PC-3 (cell line): ENCODE data around the gene CMTM4. TPM values are rescaled to one million over a fixed set of nuclear protein-coding genes. Genes with fewer than 3 reads are reported as not detected.

Experiments used
- ATAC-seq: fragments of 200-7000 bp; cut with Tn5 transposase; 2 replicates; pipeline ENCODE4 v1.9.1; 2020; ENCODE audit warnings: mild to moderate bottlenecking, moderate library complexity
- BruUV-seq: library from RNA; stranded (reverse); fragments of 400-500 nt; replicated peaks from 2 replicates; lab custom pipeline; 2021; lab: Mats Ljungman, UMichigan
- CTCF ChIA-PET: fragments of 300-600 bp; sonication (Branson Sonifier 250); formaldehyde crosslinking; loops from one replicate; lab custom pipeline; 2022; ENCODE audit warnings: antibody characterized with exemption; lab: Charles Lee
- POLR2A ChIA-PET: fragments of 300-600 bp; sonication (Branson Sonifier 250); formaldehyde crosslinking; loops from one replicate; lab custom pipeline; 2022; ENCODE audit warnings: antibody characterized with exemption; ENCODE audit not compliant: unreplicated experiment; lab: Charles Lee
- DNase-seq: peaks from one replicate; pipeline ENCODE4 v3.0.0-alpha.2; 2015
- H2AFZ ChIP-seq: fragments of 300-600 bp; sonication (generic); 2 replicates; pipeline ENCODE4 v1.6.0; 2016; ENCODE audit warnings: antibody characterized with exemption, low read length
- H3F3A ChIP-seq: fragments of 300-600 bp; sonication (generic); one replicate; pipeline ENCODE4 v1.6.0; 2017; ENCODE audit warnings: antibody characterized with exemption, low read length, control low read depth, mild to moderate bottlenecking; ENCODE audit not compliant: unreplicated experiment
- H3K27ac ChIP-seq: fragments of 300-600 bp; sonication (generic); 2 replicates; pipeline ENCODE4 v1.5.1; 2016; ENCODE audit warnings: mild to moderate bottlenecking, low read length
- H3K27me3 ChIP-seq: fragments of 300-600 bp; sonication (generic); 2 replicates; pipeline ENCODE4 v1.6.1; 2016; ENCODE audit warnings: low read length, mixed read lengths
- H3K36me3 ChIP-seq: fragments of 300-600 bp; sonication (generic); 2 replicates; pipeline ENCODE4 v1.6.1; 2016; ENCODE audit warnings: low read depth, mixed run types, low read length, mixed read lengths
- H3K4me1 ChIP-seq: fragments of 300-600 bp; sonication (generic); 2 replicates; pipeline ENCODE4 v1.5.1; 2016; ENCODE audit warnings: low read length; ENCODE audit not compliant: insufficient read depth
- H3K4me2 ChIP-seq: fragments of 300-600 bp; sonication (generic); 2 replicates; pipeline ENCODE4 v1.6.0; 2016; ENCODE audit warnings: low read length
- H3K4me3 ChIP-seq: fragments of 300-600 bp; sonication (generic); 2 replicates; pipeline ENCODE4 v1.5.1; 2016; ENCODE audit warnings: mild to moderate bottlenecking, low read length, mixed read lengths
- H3K79me2 ChIP-seq: fragments of 300-600 bp; sonication (generic); 2 replicates; pipeline ENCODE4 v1.6.1; 2017; ENCODE audit warnings: low read length, mixed read lengths
- H3K9ac ChIP-seq: fragments of 300-600 bp; sonication (generic); 2 replicates; pipeline ENCODE4 v1.6.0; 2016; ENCODE audit warnings: mild to moderate bottlenecking, low read length
- H3K9me2 ChIP-seq: fragments of 300-600 bp; sonication (generic); replicated peaks from 2 replicates; pipeline ENCODE4 v1.6.1; 2016; ENCODE audit warnings: mixed run types, low read length, mixed read lengths
- H3K9me3 ChIP-seq: fragments of 300-600 bp; sonication (generic); 2 replicates; pipeline ENCODE4 v1.6.1; 2016; ENCODE audit warnings: low read length, mixed read lengths
- H4K20me1 ChIP-seq: fragments of 300-600 bp; sonication (generic); 2 replicates; pipeline ENCODE4 v1.6.1; 2016; ENCODE audit warnings: low read length, mixed read lengths
- EZH2 ChIP-seq: fragments of 300-600 bp; sonication (generic); IDR thresholded peaks from one replicate; pipeline ENCODE4 v1.6.1; 2017; ENCODE audit warnings: antibody characterized with exemption, mild to moderate bottlenecking, low read length; ENCODE audit not compliant: unreplicated experiment
- EZH2phosphoT487 ChIP-seq: fragments of 300-600 bp; sonication (generic); IDR thresholded peaks from 2 replicates; pipeline ENCODE4 v1.6.1; 2018; ENCODE audit warnings: mild to moderate bottlenecking, antibody characterized with exemption, low read length, borderline replicate concordance
- intact Hi-C: fragments of 100-400 bp; cut with micrococcal nuclease; formaldehyde crosslinking; loops from 2 replicates; pipeline ENCODE4 v1.9.0; 2023
- total RNA-seq: library from RNA; depleted of rRNA; stranded (reverse); fragments of >200 nt; gene quantifications from 2 replicates; pipeline ENCODE4 v1.2.3, GENCODE V29; 2014
- TF ChIP-seq, protein P1 (sequence below): fragments of 300-600 bp; sonication (generic); conservative IDR thresholded peaks from 2 replicates; pipeline ENCODE4 v1.5.1; 2017; ENCODE audit warnings: antibody characterized with exemption, low read depth, mild to moderate bottlenecking, low read length

The CMTM4 gene
- total RNA-seq, 1 experiment from 2014 or later, result 16.9 TPM

DNA sequence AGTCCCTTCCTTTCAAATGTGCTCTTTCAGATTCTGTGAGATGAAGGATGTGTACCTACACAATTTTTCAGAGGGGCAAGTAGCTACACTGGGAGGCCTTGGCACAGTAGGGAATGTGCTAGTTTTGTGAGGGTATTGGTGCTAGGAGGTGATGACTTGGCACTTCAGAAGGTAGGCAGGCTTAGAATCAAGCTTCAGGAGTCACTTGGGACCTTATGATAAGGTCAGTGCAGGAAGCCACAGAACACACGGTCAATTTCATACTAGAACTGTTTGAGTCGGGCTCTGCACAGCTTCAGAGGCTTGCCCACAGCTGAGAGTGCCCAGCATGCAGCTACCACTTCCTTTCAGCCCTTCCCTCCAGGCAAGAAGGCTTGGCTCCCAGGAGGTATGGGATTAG lies 124.2 kb downstream of the CMTM4 start:
- no peak for DNase-seq
- H3K79me2 ChIP-seq, result no peaks in the 10 kb centered on the region
- no peaks in the 10 kb centered on the region for H3F3A ChIP-seq
- intact Hi-C loops, result no loop called here
- H3K36me3 ChIP-seq, result no peaks in the 10 kb centered on the region
- no peak overlapping the region for H3K4me3 ChIP-seq
- H3K4me2 ChIP-seq, result no peak overlapping the region
- H2AFZ ChIP-seq, result no peak overlapping the region
- TF ChIP-seq EZH2 (no peak), EZH2phosphoT487 (no peak)
- TF ChIP-seq, protein P1, sequence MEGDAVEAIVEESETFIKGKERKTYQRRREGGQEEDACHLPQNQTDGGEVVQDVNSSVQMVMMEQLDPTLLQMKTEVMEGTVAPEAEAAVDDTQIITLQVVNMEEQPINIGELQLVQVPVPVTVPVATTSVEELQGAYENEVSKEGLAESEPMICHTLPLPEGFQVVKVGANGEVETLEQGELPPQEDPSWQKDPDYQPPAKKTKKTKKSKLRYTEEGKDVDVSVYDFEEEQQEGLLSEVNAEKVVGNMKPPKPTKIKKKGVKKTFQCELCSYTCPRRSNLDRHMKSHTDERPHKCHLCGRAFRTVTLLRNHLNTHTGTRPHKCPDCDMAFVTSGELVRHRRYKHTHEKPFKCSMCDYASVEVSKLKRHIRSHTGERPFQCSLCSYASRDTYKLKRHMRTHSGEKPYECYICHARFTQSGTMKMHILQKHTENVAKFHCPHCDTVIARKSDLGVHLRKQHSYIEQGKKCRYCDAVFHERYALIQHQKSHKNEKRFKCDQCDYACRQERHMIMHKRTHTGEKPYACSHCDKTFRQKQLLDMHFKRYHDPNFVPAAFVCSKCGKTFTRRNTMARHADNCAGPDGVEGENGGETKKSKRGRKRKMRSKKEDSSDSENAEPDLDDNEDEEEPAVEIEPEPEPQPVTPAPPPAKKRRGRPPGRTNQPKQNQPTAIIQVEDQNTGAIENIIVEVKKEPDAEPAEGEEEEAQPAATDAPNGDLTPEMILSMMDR, result no peak
- H3K9me2 ChIP-seq, result no peaks in the 10 kb centered on the region
- H3K9ac ChIP-seq, result no peak overlapping the region
- BruUV-seq, result no TSS peak
- no peak for ATAC-seq
- no peaks in the 10 kb centered on the region for H3K9me3 ChIP-seq
- no peaks in the 10 kb centered on the region for H3K27me3 ChIP-seq
- H3K27ac ChIP-seq, result no peak overlapping the region
- H4K20me1 ChIP-seq, result no peaks in the 10 kb centered on the region
- peaks cover 12% of the 10 kb centered on the region for H3K4me1 ChIP-seq
- CTCF ChIA-PET, result no interaction called here
- POLR2A ChIA-PET, result interaction anchor here (0.6 kb wide), 1 partner anchor 19 kb away, joined by 3 read pairs; no protein-coding TSS in a partner anchor

DNA sequence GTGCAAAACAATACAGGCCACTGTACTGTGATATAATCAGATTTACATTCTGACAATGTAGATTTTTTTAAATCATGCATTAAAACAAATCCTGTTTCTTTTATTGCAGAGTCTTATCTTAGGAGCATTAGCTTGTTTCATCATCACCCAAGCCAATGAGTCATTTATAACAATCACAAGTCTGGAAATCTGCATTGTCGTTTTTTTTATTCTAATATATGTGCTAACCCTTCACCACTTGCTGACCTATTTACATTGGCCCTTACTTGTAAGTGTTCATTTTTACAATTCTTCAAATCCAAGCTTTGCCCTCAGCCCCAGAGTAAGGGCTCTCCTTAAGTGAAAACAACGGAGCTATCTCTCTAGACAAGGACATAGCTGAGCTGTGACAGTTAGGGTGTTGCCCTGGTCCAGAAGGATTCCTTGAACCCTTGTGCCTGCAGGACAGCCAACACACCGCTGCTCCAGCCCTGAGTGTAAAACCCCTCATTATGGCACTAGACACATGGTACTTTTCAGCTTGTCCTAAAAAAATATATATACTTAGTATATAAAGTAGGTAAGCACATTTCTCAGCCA lies 126.6 kb downstream of the CMTM4 start:
- H3K4me2 ChIP-seq, result no peak overlapping the region
- no peaks in the 10 kb centered on the region for H3K36me3 ChIP-seq
- no peak overlapping the region for H3K27ac ChIP-seq
- no peaks in the 10 kb centered on the region for H3K27me3 ChIP-seq
- no peaks in the 10 kb centered on the region for H3F3A ChIP-seq
- no peak overlapping the region for H3K9ac ChIP-seq
- H3K9me2 ChIP-seq, result no peaks in the 10 kb centered on the region
- no peaks in the 10 kb centered on the region for H3K79me2 ChIP-seq
- intact Hi-C loops, result no loop called here
- H3K4me1 ChIP-seq, result peaks cover 12% of the 10 kb centered on the region
- TF ChIP-seq EZH2phosphoT487 (no peak), EZH2 (no peak)
- TF ChIP-seq, protein P1, result no peak
- no peak overlapping the region for H2AFZ ChIP-seq
- CTCF ChIA-PET, result interaction anchor here (0.6 kb wide), 1 partner anchor 339 kb away, joined by 3 read pairs; no protein-coding TSS in a partner anchor
- no peaks in the 10 kb centered on the region for H4K20me1 ChIP-seq
- POLR2A ChIA-PET, result no interaction called here
- ATAC-seq (peak; percentile 20), DNase-seq (peak; percentile 39)
- no TSS peak for BruUV-seq
- no peak overlapping the region for H3K4me3 ChIP-seq
- no peaks in the 10 kb centered on the region for H3K9me3 ChIP-seq

DNA sequence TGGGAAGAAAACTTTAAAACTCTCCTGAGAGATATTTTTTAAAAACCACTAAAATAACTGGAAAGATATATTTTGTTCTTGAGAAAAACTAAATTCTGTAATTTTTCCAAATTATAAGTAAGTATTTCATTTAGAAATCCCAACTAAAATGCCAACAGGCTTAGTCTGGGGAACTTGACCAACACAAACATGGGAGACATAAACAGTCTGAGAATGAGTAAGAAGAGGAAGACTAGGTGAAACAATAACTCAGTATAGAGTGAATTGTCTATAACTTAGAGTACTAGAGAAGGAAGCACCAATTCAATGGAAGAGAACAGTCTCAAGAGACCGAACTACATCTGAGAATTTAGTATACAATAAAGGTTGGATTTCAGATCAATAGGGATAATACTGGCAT lies 127.4 kb downstream of the CMTM4 start:
- peaks cover 12% of the 10 kb centered on the region for H3K4me1 ChIP-seq
- no peaks in the 10 kb centered on the region for H3K9me2 ChIP-seq
- POLR2A ChIA-PET, result no interaction called here
- no peak overlapping the region for H2AFZ ChIP-seq
- H3K27me3 ChIP-seq, result no peaks in the 10 kb centered on the region
- ATAC-seq (no peak), DNase-seq (peak; percentile 14)
- no TSS peak for BruUV-seq
- H3K4me3 ChIP-seq, result no peak overlapping the region
- no peak overlapping the region for H3K4me2 ChIP-seq
- no peaks in the 10 kb centered on the region for H4K20me1 ChIP-seq
- no peaks in the 10 kb centered on the region for H3K9me3 ChIP-seq
- no peaks in the 10 kb centered on the region for H3F3A ChIP-seq
- CTCF ChIA-PET, result interaction anchor here (0.6 kb wide), 1 partner anchor 340 kb away, joined by 3 read pairs; no protein-coding TSS in a partner anchor
- no peak overlapping the region for H3K27ac ChIP-seq
- TF ChIP-seq, protein P1, result no peak
- TF ChIP-seq EZH2phosphoT487 (no peak), EZH2 (no peak)
- no peaks in the 10 kb centered on the region for H3K79me2 ChIP-seq
- H3K9ac ChIP-seq, result no peak overlapping the region
- intact Hi-C loops, result no loop called here
- H3K36me3 ChIP-seq, result no peaks in the 10 kb centered on the region
